Type B pancreatic cell (in vitro differentiated cells): ENCODE data around the gene UBP1. TPM values are rescaled to one million over a fixed set of nuclear protein-coding genes. Genes with fewer than 3 reads are reported as not detected.

ENCODE experiments used
- total RNA-seq: library from RNA; stranded (reverse); gene quantifications from 2 replicates; pipeline ENCODE4 v1.2.1, GENCODE V29; 2021; ENCODE audit warnings: low replicate concordance

Gene UBP1
- total RNA-seq, 1 donor from 2014 or later: 68.2 TPM

Other genes with a start within 250 kb of the UBP1 start
- 0.64 and 3.3 TPM in 2 replicates for gene SUSD5, start 221.6 kb downstream of the UBP1 start, total RNA-seq
- gene FBXL2, start 163.0 kb downstream of the UBP1 start, total RNA-seq: 21.6 and 22.1 TPM in 2 replicates